LHCN-M2 (cell line): ENCODE measurements around the gene NMUR1. TPM values are rescaled to one million over a fixed set of nuclear protein-coding genes. Genes with fewer than 3 reads are reported as not detected.

Experiments
- DNase-seq: peaks from one replicate; pipeline ENCODE4 v3.0.0-alpha.2; 2012; ENCODE audit warnings: low read depth
- total RNA-seq: library from RNA; depleted of rRNA; stranded (reverse); fragments of >200 nt; gene quantifications from 2 replicates; pipeline ENCODE4 v1.2.3, GENCODE V29; 2014; rRNA removed

The NMUR1 gene
- total RNA-seq, 1 experiment from 2014 or later = not detected

GRCh38 chr2:231488331-231488730 lies 41.9 kb downstream of the NMUR1 start:
- DNase-seq = no peak

GRCh38 chr2:231486851-231487596 lies 43.2 kb downstream of the NMUR1 start:
- no peak for DNase-seq

GRCh38 chr2:231483398-231484329 lies 46.6 kb downstream of the NMUR1 start:
- DNase-seq = no peak

- DNase-seq = peak; percentile 35
Observed at GRCh38 chr2:231482806-231483391, 47.3 kb downstream of the NMUR1 start.

GRCh38 chr2:231480781-231481180 lies 49.5 kb downstream of the NMUR1 start:
- no peak for DNase-seq

GRCh38 chr2:231479455-231479854 lies 50.8 kb downstream of the NMUR1 start:
- DNase-seq = no peak

DNA sequence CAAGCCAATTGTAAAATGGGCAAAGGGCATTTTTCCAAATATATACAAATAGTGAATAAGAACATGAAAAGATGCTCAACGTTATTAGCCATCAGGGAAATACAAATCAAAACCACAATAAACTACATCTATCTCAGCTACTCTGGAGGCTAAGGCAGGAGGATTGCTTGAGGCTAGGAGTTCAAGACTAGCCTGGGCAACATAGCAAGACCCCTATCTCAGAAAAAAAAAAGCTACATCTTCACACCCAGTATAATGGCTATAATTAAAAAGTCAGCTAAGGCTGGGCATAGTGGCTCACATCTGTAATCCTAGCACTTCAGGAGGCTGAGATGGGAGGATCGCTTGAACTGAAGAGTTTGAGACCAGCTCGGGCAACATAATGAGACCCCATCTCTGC lies 53.3 kb downstream of the NMUR1 start:
- DNase-seq = no peak

DNA sequence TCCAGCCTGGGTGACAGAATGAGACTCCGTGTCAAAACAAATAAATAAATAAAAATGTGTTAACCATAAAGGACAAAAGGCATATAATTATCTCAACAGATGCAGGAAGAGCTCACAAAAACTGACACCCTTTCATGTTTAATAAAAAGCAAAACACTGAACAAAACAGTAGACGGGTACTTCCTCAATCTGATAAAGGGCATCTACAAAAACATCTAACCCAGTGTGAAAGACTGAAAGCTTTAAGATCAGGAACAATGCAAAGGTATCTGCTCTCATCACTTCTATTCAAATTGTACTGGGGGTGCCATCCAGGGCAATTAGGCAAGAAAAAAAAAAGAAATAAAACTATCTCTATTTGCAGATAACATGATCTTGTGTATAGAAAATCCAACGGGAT lies 54.3 kb downstream of the NMUR1 start:
- no peak for DNase-seq

Other genes starting within 250 kb of the NMUR1 start
- gene B3GNT7, start 134.7 kb downstream of the NMUR1 start, total RNA-seq = not detected in 2 replicates
- 154 and 228 TPM in 2 replicates for gene NCL, start 66.0 kb downstream of the NMUR1 start, total RNA-seq
- gene TEX44, start 62.4 kb upstream of the NMUR1 start, total RNA-seq = not detected in 2 replicates
- gene PTMA, start 178.1 kb upstream of the NMUR1 start, total RNA-seq = 836 and 882 TPM in 2 replicates